Parathyroid adenoma (tissue), 2 donors: ENCODE data around the gene NRIP1.

Experiments
- H2AFZ ChIP-seq: fragments of 300-600 bp; sonication (generic); one replicate; pipeline ENCODE4 v1.7.0; 2017; ENCODE audit warnings: antibody characterized with exemption, mild to moderate bottlenecking
- H3K27ac ChIP-seq: fragments of 300-600 bp; sonication (generic); one replicate; pipeline ENCODE4 v1.7.0; 2017
- H3K27me3 ChIP-seq: fragments of 300-600 bp; sonication (generic); one replicate; pipeline ENCODE4 v1.7.0; 2017; ENCODE audit warnings: low read length; ENCODE audit not compliant: control insufficient read depth, insufficient read depth
- H3K36me3 ChIP-seq: fragments of 300-600 bp; sonication (generic); one replicate; pipeline ENCODE4 v1.7.0; 2017; ENCODE audit warnings: low read length; ENCODE audit not compliant: control insufficient read depth, insufficient read depth
- H3K4me1 ChIP-seq: fragments of 300-600 bp; sonication (generic); one replicate; pipeline ENCODE4 v1.7.0; 2017; ENCODE audit warnings: control low read depth
- H3K4me2 ChIP-seq: fragments of 300-600 bp; sonication (generic); one replicate; pipeline ENCODE4 v1.7.0; 2017; ENCODE audit warnings: low read length
- H3K4me3 ChIP-seq: fragments of 300-600 bp; sonication (generic); one replicate; pipeline ENCODE4 v1.7.0; 2017; ENCODE audit warnings: low read depth, low read length
- H3K79me2 ChIP-seq: fragments of 300-600 bp; sonication (generic); one replicate; pipeline ENCODE4 v1.7.0; 2017; ENCODE audit warnings: control low read depth
- H3K9ac ChIP-seq: fragments of 300-600 bp; sonication (generic); one replicate; pipeline ENCODE4 v1.7.0; 2017; ENCODE audit warnings: mild to moderate bottlenecking
- H3K9me3 ChIP-seq: fragments of 300-600 bp; sonication (generic); one replicate; pipeline ENCODE4 v1.7.0; 2017; ENCODE audit warnings: low read length; ENCODE audit not compliant: control insufficient read depth
- CTCF ChIP-seq: fragments of 300-600 bp; sonication (generic); IDR thresholded peaks from one replicate; pipeline ENCODE4 v1.7.0; 2017; ENCODE audit warnings: antibody characterized with exemption, mild to moderate bottlenecking
- donor health status: primary hyperparathyroidism.

The NRIP1 gene

GRCh38 chr21:15071009-15071408, 6.2 kb upstream of the NRIP1 start:
- no peaks in the 10 kb centered on the region for H3K4me1 ChIP-seq
- H3K9me3 ChIP-seq = no peaks in the 10 kb centered on the region
- H3K27ac ChIP-seq = no peak overlapping the region
- no peak overlapping the region for H3K4me3 ChIP-seq
- no peak for TF ChIP-seq CTCF
- no peak overlapping the region for H3K4me2 ChIP-seq
- no peak overlapping the region for H2AFZ ChIP-seq
- no peaks in the 10 kb centered on the region for H3K79me2 ChIP-seq
- H3K27me3 ChIP-seq = no peaks in the 10 kb centered on the region
- H3K36me3 ChIP-seq = no peaks in the 10 kb centered on the region
- H3K9ac ChIP-seq = no peak overlapping the region

GRCh38 chr21:15066123-15066575, 1.3 kb upstream of the NRIP1 start:
- Histone ChIP-seq H3K4me2 (peak overlapping the region; percentile 55), H3K27me3 (no peaks in the 10 kb centered on the region), H3K9me3 (no peaks in the 10 kb centered on the region)

GRCh38 chr21:15065392-15066122, 757 bp upstream of the NRIP1 start:
- no peaks in the 10 kb centered on the region for H3K79me2 ChIP-seq
- no peaks in the 10 kb centered on the region for H3K9me3 ChIP-seq
- H3K4me3 ChIP-seq = peak overlapping the region; percentile 57
- H3K9ac ChIP-seq = peak overlapping the region; percentile 61
- H3K4me1 ChIP-seq = no peaks in the 10 kb centered on the region
- H2AFZ ChIP-seq = peak overlapping the region; percentile 93
- H3K27me3 ChIP-seq = no peaks in the 10 kb centered on the region
- H3K4me2 ChIP-seq = peak overlapping the region; percentile 55
- H3K36me3 ChIP-seq = no peaks in the 10 kb centered on the region
- TF ChIP-seq CTCF = no peak
- H3K27ac ChIP-seq = peak overlapping the region; percentile 88

More at GRCh38 chr21:15066123-15066575, 1.3 kb upstream of the NRIP1 start:
- Histone ChIP-seq H3K27ac (peak overlapping the region; percentile 88), H3K79me2 (no peaks in the 10 kb centered on the region), H3K4me1 (no peaks in the 10 kb centered on the region), H3K4me3 (peak overlapping the region; percentile 57), H3K9ac (no peak overlapping the region), H2AFZ (peak overlapping the region; percentile 93), H3K36me3 (no peaks in the 10 kb centered on the region)
- no peak for TF ChIP-seq CTCF

- Histone ChIP-seq H3K36me3 (no peaks in the 10 kb centered on the region), H2AFZ (peak overlapping the region; percentile 64), H3K9ac (peak overlapping the region; percentile 61), H3K4me2 (peak overlapping the region; percentile 49), H3K4me1 (no peaks in the 10 kb centered on the region), H3K27me3 (no peaks in the 10 kb centered on the region), H3K4me3 (peak overlapping the region; percentile 61), H3K27ac (peak overlapping the region; percentile 53), H3K79me2 (no peaks in the 10 kb centered on the region), H3K9me3 (no peaks in the 10 kb centered on the region)
- TF ChIP-seq CTCF = no peak
Observed at GRCh38 chr21:15063814-15064575, 805 bp downstream of the NRIP1 start.
